RWPE2 (cell line): Measurements from ENCODE around the gene HOXA4.

Source experiments
- ATAC-seq: fragments of 200-7000 bp; cut with Tn5 transposase; 3 replicates; pipeline ENCODE4 v1.9.1; 2021; ENCODE audit warnings: low read depth
- DNase-seq: peaks from one replicate; pipeline ENCODE4 v3.0.0-alpha.2; 2020; ENCODE audit warnings: low spot score
- H3K27ac ChIP-seq: fragments of 450-650 bp; 2 replicates; pipeline ENCODE4 v1.5.1; 2017; ENCODE audit warnings: mild to moderate bottlenecking; ENCODE audit not compliant: poor library complexity, severe bottlenecking
- H3K27me3 ChIP-seq: fragments of 250-450 bp; sonication (Bioruptor Pico); 2 replicates; pipeline ENCODE4 v1.5.1; 2021; ENCODE audit warnings: mild to moderate bottlenecking, moderate library complexity; ENCODE audit not compliant: insufficient read depth, poor library complexity, severe bottlenecking
- H3K36me3 ChIP-seq: fragments of 250-450 bp; sonication (Bioruptor Pico); 2 replicates; pipeline ENCODE4 v1.5.1; 2020; ENCODE audit warnings: low read depth, mild to moderate bottlenecking, moderate library complexity
- H3K4me1 ChIP-seq: fragments of 250-450 bp; sonication (Bioruptor Pico); 2 replicates; pipeline ENCODE4 v1.5.1; 2021; ENCODE audit warnings: mild to moderate bottlenecking, moderate library complexity; ENCODE audit not compliant: insufficient read depth, poor library complexity, severe bottlenecking
- H3K4me3 ChIP-seq: fragments of 250-450 bp; sonication (Bioruptor Pico); 2 replicates; pipeline ENCODE4 v1.5.1; 2021; ENCODE audit warnings: mild to moderate bottlenecking, moderate library complexity; ENCODE audit not compliant: severe bottlenecking
- H3K9me3 ChIP-seq: fragments of 250-450 bp; sonication (Bioruptor Pico); 2 replicates; pipeline ENCODE4 v1.5.1; 2021; ENCODE audit warnings: mild to moderate bottlenecking, moderate library complexity; ENCODE audit not compliant: severe bottlenecking
- TF ChIP-seq, protein P1 (sequence below): fragments of 450-650 bp; IDR thresholded peaks from one replicate; pipeline ENCODE4 v1.5.1; 2017; ENCODE audit warnings: mild to moderate bottlenecking, moderate library complexity; ENCODE audit not compliant: poor library complexity, severe bottlenecking

Gene HOXA4

DNA sequence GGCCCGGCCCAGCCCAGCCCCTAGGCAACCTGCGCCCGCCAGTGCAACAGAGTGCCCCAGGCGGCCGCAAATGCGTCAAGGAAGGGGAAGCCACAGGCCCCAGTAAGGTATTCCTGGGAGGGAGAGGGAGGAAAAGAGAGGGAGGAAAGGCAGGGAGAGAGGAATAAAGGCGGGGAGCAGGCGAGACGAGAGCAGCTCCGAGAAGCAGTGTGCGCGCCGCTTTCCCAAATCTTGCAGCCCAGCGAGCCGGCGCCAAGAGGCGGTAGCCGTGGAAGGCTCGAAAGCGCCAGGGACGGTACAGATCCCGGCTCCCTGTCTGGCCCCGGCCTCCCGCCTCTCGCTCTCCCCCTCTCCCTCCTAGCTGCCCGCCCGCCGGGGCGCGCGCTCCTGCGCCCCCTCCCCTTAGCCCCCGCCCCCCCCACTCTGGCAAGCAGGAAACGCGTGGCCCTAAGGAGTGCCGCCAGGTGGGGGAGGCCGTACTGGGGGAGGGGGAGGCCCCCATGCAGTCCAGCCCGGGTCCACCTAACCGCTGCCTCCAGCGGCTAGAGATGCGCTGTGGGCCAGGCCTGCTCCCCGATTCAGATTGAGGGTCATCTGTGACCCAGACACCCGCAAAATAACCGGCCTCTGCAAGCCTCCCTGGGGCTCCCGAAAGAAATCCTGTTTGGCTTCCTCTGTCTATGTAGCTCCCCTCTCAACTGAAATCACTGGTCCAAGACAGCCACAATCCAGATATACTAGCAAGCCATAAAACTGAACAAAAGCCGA, 39.3 kb upstream of the HOXA4 start:
- Histone ChIP-seq H3K9me3 (no peaks in the 10 kb centered on the region), H3K27me3 (no peaks in the 10 kb centered on the region), H3K4me1 (peaks cover 7% of the 10 kb centered on the region), H3K27ac (peak overlapping the region; percentile 93), H3K36me3 (peaks cover 6% of the 10 kb centered on the region; the same call in 1 of the 2 replicates), H3K4me3 (peak overlapping the region; percentile 54)
- DNase-seq (peak; percentile 73), ATAC-seq (peak; percentile 3)
- TF ChIP-seq, protein P1, sequence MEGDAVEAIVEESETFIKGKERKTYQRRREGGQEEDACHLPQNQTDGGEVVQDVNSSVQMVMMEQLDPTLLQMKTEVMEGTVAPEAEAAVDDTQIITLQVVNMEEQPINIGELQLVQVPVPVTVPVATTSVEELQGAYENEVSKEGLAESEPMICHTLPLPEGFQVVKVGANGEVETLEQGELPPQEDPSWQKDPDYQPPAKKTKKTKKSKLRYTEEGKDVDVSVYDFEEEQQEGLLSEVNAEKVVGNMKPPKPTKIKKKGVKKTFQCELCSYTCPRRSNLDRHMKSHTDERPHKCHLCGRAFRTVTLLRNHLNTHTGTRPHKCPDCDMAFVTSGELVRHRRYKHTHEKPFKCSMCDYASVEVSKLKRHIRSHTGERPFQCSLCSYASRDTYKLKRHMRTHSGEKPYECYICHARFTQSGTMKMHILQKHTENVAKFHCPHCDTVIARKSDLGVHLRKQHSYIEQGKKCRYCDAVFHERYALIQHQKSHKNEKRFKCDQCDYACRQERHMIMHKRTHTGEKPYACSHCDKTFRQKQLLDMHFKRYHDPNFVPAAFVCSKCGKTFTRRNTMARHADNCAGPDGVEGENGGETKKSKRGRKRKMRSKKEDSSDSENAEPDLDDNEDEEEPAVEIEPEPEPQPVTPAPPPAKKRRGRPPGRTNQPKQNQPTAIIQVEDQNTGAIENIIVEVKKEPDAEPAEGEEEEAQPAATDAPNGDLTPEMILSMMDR: no peak

DNA sequence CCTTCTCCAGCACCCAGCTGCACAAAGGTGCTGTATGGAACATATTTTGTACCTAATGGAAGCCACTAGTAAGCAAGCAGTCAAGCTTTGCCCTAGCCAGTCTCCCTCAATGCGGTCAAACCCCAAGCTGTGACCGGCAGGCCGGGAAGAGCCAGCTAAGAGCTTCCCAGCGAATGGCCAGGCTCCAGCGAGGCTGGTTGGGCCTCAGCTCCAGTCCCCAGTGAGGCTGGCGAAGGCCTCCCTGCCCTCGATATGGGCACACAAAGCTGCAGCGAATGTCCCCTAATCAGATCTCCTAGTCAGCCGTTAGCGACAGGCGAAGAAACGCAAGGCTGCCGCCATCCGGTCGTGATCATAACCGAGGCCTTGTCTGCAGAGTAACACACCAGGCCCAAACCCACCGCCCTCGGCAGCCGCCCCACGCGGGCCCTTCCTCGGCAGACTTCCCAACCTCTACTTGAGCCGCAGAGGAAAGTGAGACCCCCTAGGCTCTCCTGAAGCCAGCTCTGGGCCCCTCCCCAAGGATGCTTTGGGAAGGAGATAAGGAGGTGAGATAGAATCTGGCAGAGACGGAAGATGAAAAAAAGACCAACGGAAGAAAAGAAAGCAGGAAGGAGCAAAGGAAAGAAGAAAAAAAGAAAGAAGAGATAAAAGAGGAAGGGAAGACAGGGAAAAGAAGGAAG, 37.8 kb upstream of the HOXA4 start:
- no peak for DNase-seq
- peaks cover 5% of the 10 kb centered on the region for H3K4me1 ChIP-seq

DNA sequence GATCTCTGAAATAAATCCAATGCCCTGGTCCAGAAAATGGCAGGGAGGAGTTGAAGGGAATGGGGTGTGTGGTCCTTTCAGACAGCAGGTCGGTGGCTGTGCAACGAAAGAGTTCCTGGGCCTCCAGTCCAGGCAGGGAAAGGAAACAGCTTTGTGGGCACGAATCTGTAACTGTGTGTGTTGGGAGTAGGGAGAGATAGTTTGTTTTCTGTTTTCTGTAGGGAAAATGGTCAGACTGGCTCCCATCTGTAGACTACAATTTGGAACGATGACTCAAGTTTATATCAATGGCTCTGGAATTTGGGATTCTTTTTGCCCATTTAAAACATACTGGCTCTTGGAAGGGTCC, 37.3 kb upstream of the HOXA4 start:
- ATAC-seq (no peak), DNase-seq (no peak)
- H3K4me1 ChIP-seq: peaks cover 5% of the 10 kb centered on the region
- H3K27ac ChIP-seq: peak overlapping the region; percentile 93
- peaks cover 19% of the 10 kb centered on the region for H3K36me3 ChIP-seq
- H3K4me3 ChIP-seq: peak overlapping the region; percentile 54
- TF ChIP-seq, protein P1: no peak
- no peaks in the 10 kb centered on the region for H3K9me3 ChIP-seq
- no peaks in the 10 kb centered on the region for H3K27me3 ChIP-seq

More for the DNA sequence above, 37.8 kb upstream of the HOXA4 start:
- TF ChIP-seq, protein P1: peak; percentile 27
- peak overlapping the region; percentile 93 for H3K27ac ChIP-seq
- ATAC-seq: no peak
- peak overlapping the region; percentile 54 for H3K4me3 ChIP-seq
- no peaks in the 10 kb centered on the region for H3K27me3 ChIP-seq
- no peaks in the 10 kb centered on the region for H3K9me3 ChIP-seq
- peaks cover 14% of the 10 kb centered on the region for H3K36me3 ChIP-seq

DNA sequence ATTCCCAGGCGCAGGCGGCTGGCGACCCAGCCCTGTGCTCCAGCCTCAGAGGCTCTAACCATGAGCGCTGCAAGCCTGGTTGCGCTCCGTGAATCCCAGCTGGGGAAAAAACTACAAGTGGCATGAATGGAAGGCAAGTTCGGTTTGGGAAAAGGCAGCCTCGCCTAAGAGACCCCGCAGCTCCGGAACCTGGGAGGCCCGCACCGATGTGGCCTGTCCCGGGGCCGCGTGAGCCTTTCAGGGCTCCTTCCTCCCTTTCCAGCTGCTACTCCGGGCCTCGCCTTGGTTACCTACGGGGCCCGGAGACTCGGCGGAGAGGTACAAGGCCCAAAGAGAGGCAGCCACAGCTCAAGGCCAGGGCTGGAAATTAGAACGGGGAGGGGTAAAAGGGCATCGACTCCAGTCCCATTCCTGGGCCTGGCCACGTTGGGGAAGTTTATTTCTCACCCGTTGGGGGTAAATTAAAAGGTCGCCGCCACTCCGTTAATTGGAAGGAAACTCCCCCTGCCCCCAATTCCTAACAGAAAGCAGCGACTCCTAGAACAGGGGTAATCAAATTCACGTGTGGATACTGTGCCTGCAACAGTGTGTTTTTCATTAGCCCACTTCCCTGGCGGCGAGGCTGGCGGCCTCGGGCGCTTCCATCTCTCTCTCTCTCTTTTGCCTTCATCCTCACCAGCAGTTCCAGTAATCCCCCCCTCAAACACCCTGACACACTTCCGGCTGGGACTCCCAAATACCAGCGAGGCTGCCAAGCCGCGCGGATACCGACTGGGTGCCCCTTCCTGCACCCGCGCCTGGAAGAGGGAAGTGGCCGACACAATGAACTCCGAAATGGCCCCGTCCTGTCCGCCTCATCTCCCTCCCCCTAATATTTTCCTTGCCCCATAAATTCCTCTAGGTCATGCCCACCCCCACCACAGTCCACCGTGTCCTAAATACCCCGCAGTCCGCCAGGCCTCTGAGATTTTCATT, 36.3 kb upstream of the HOXA4 start:
- H3K27me3 ChIP-seq: no peaks in the 10 kb centered on the region

More for the DNA sequence above, 36.3 kb upstream of the HOXA4 start:
- peak overlapping the region; percentile 54 for H3K4me3 ChIP-seq
- TF ChIP-seq, protein P1: no peak
- ATAC-seq (no peak), DNase-seq (no peak)
- H3K9me3 ChIP-seq: no peaks in the 10 kb centered on the region
- H3K4me1 ChIP-seq: peaks cover 5% of the 10 kb centered on the region
- H3K36me3 ChIP-seq: peaks cover 25% of the 10 kb centered on the region
- peak overlapping the region; percentile 93 for H3K27ac ChIP-seq
